Measurements from ENCODE around the gene PPP2R3C.

PPP2R3C gene

GRCh38 chr14:35133542-35134328, 11.9 kb upstream of the PPP2R3C start:
- H3K4me3 ChIP-seq (ENCODE audit: low read length) = no peak overlapping the region
- DNase-seq (ENCODE audit: low read depth) = no peak

GRCh38 chr14:35124127-35124526, 2.3 kb upstream of the PPP2R3C start:
- DNase-seq (ENCODE audit: low read depth) = no peak
- H3K4me3 ChIP-seq (ENCODE audit: low read length) = no peak overlapping the region
- TF ChIP-seq, protein P1, sequence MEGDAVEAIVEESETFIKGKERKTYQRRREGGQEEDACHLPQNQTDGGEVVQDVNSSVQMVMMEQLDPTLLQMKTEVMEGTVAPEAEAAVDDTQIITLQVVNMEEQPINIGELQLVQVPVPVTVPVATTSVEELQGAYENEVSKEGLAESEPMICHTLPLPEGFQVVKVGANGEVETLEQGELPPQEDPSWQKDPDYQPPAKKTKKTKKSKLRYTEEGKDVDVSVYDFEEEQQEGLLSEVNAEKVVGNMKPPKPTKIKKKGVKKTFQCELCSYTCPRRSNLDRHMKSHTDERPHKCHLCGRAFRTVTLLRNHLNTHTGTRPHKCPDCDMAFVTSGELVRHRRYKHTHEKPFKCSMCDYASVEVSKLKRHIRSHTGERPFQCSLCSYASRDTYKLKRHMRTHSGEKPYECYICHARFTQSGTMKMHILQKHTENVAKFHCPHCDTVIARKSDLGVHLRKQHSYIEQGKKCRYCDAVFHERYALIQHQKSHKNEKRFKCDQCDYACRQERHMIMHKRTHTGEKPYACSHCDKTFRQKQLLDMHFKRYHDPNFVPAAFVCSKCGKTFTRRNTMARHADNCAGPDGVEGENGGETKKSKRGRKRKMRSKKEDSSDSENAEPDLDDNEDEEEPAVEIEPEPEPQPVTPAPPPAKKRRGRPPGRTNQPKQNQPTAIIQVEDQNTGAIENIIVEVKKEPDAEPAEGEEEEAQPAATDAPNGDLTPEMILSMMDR (conservative IDR thresholded peaks at IDR 0.05; ENCODE audit: low read depth, low read length) = no peak

More at GRCh38 chr14:35133542-35134328, 11.9 kb upstream of the PPP2R3C start:
- TF ChIP-seq, protein P1 (conservative IDR thresholded peaks at IDR 0.05; ENCODE audit: low read depth, low read length) = no peak

DNA sequence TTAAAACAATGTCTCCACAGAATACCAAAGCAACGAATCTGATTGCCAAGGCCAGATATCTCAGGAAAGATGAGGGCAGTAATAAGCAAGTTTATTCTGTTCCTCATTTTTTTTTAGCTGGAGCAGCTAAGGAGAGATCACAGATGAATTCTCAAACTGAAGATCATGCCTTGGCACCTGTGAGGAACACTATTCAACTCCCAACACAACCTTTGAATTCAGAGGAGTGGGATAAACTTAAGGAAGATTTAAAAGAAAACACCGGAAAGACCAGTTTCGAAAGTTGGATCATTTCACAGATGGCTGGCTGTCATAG, 1.6 kb upstream of the PPP2R3C start:
- TF ChIP-seq, protein P1 (conservative IDR thresholded peaks at IDR 0.05; ENCODE audit: low read depth, low read length) = no peak
- H3K4me3 ChIP-seq (ENCODE audit: low read length) = peak overlapping the region; percentile 96
- DNase-seq (ENCODE audit: low read depth) = no peak

GRCh38 chr14:35122696-35123387, 1.1 kb upstream of the PPP2R3C start:
- H3K4me3 ChIP-seq (ENCODE audit: low read length) = peak overlapping the region; percentile 96
- TF ChIP-seq, protein P1 (conservative IDR thresholded peaks at IDR 0.05; ENCODE audit: low read depth, low read length) = no peak
- peak; percentile 25 for DNase-seq (ENCODE audit: low read depth)

DNA sequence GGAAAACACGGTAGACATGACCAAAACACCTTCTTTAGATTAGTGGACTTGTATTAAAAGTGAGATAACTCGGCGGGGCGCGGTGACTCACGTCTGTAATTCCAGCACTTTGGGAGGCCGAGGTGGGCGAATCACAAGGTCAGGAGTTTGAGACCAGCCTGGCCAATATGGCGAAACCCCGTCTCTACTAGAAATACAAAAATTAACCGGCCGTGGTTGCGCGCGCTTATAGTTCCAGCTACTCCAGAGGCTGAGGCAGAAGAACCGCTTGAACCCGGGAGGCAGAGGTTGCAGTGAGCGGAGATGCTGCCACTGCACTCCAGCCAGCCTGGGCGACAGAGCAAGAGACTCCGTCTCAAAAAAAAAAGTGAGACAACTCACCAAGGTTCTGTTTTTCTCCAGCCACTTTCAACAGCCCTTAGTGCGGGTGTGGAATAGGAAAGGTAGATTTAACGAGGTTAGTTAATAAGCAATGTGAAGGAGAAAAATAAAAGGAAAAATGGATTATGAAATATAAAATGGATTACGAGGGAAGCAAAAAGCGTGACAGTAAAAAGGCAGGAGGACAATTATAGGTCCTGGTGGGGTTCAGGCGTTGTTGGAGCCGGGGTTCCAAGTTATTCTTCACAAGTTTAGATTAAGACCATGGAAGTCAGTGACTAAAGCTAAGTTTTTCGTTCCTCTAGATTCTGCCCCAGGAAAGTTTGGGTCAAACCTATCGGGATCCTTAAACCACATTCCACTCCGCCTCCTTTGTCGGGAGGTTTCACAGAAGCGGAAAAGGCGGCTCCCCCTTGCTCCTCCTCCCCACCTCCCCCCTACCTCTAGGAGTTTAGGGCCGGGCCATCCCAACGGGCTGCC, 534 bp downstream of the PPP2R3C start:
- peak overlapping the region; percentile 96 for H3K4me3 ChIP-seq (ENCODE audit: low read length)
- TF ChIP-seq, protein P1 (conservative IDR thresholded peaks at IDR 0.05; ENCODE audit: low read depth, low read length) = no peak
- DNase-seq (ENCODE audit: low read depth) = no peak

DNA sequence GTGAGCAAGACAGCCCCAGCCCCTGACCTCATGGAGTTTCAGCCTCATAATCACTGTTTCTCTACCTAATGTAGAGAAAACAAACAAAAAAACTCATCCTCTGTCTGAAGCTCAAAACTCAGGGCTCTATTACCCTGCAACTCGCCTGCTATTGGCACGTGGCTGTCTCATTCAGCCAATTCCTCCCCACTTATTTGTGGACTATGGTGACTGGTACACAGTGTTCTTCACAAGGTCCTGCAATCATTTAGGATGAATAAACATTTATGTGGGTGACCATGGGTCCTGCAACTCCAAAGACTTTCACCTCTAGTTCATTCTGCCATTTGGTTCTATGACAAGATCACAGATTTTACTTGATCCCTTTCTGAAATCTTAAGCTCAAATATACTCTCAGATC, 4.7 kb downstream of the PPP2R3C start:
- no peak for DNase-seq (ENCODE audit: low read depth)
- H3K4me3 ChIP-seq (ENCODE audit: low read length) = no peak overlapping the region
- TF ChIP-seq, protein P1 (conservative IDR thresholded peaks at IDR 0.05; ENCODE audit: low read depth, low read length) = no peak
